Spleen (tissue), 7 donors: ENCODE measurements around the gene CPA5.

ENCODE experiments used
- CTCF ChIP-seq, 11 experiments: fragments of 200-600 bp in 7 of 11; fragments of 450-650 bp in 4 of 11; sonication (generic) in 4 of 11; IDR thresholded peaks in 8 of 11; conservative IDR thresholded peaks in 3 of 11; 1 replicate in 7 of 11; 2 replicates in 4 of 11; pipeline versions ENCODE4 v1.4.0 to v1.8.0; 2016 to 2021; ENCODE audit warnings: antibody characterized with exemption in 11 of 11, inconsistent platforms in 4 of 11, mild to moderate bottlenecking in 1 of 11
- POLR2A ChIP-seq, 3 donors: fragments of 450-650 bp; IDR thresholded peaks; one replicate each; pipeline ENCODE4 v1.5.1; 2017; ENCODE audit warnings: antibody characterized with exemption in 3 of 3, mild to moderate bottlenecking in 1 of 3
- POLR2AphosphoS5 ChIP-seq, 3 donors: sonication (generic); formaldehyde crosslinking; IDR thresholded peaks; one replicate each; pipeline ENCODE4 v1.5.1; 2017; ENCODE audit warnings: antibody characterized with exemption in 3 of 3
- donor health status: DM: no; HTN: no; CAD: no; lungs with moderate emphysema.
- donor health status: DM: no; HTN: no; CAD: no.
- donor health status: DM: no; HTN: no; CAD: no.

- no peak for TF ChIP-seq POLR2A (IDR thresholded peaks at IDR 0.05)
- no peak for TF ChIP-seq POLR2AphosphoS5 (IDR thresholded peaks at IDR 0.05)
- TF ChIP-seq CTCF (IDR thresholded peaks at IDR 0.05 in 8 of 11, conservative IDR thresholded peaks at IDR 0.05 in 3 of 11) = no peak
Measured at GRCh38 chr7:130395421-130395820, 50.8 kb downstream of the CPA5 start.
